Fibroblast of skin of right biceps (primary cell): ENCODE results near the gene NDUFS8.

ENCODE experiments used
- DNase-seq: peaks from one replicate; pipeline ENCODE4 v3.0.0-alpha.2; 2013

Gene NDUFS8

GRCh38 chr11:68003846-68004550, 26.5 kb upstream of the NDUFS8 start, which contains the start of gene UNC93B1:
UNC93B1 (minus strand) TSS chr11:68004097; CDS start chr11:68004043, 54 bp downstream.
- DNase-seq: peak; percentile 82

GRCh38 chr11:68004551-68005335, 25.7 kb upstream of the NDUFS8 start:
- no peak for DNase-seq

GRCh38 chr11:68006606-68007166, 23.8 kb upstream of the NDUFS8 start:
- DNase-seq: no peak

GRCh38 chr11:68007498-68008380, 22.7 kb upstream of the NDUFS8 start:
- DNase-seq: no peak

- no peak for DNase-seq
These were observed 21.8 kb upstream of the NDUFS8 start for GRCh38 chr11:68008381-68009337.

- DNase-seq: peak; percentile 58
These were observed 20.9 kb upstream of the NDUFS8 start for GRCh38 chr11:68009391-68010089.

- DNase-seq: peak; percentile 79
These were observed 20.1 kb upstream of the NDUFS8 start, which contains the start of gene ALDH3B1 for GRCh38 chr11:68010090-68011041. ALDH3B1 (plus strand) TSS chr11:68010327; CDS start chr11:68015298, 4,971 bp downstream.

GRCh38 chr11:68011051-68011943, 19.2 kb upstream of the NDUFS8 start:
- DNase-seq: no peak

GRCh38 chr11:68012044-68012842, 18.2 kb upstream of the NDUFS8 start:
- no peak for DNase-seq

- peak; percentile 96 for DNase-seq
These were observed 17.5 kb upstream of the NDUFS8 start for GRCh38 chr11:68012843-68013610.

- DNase-seq: no peak
These were observed 16.8 kb upstream of the NDUFS8 start for GRCh38 chr11:68013611-68014156.

- DNase-seq: peak; percentile 61
These were observed 16.1 kb upstream of the NDUFS8 start for GRCh38 chr11:68014157-68014946.

- DNase-seq: no peak
These were observed 15.5 kb upstream of the NDUFS8 start for GRCh38 chr11:68014947-68015447.

GRCh38 chr11:68015467-68015866, 15.0 kb upstream of the NDUFS8 start:
- DNase-seq: no peak

GRCh38 chr11:68016161-68016903, 14.1 kb upstream of the NDUFS8 start:
- no peak for DNase-seq
